GM12873 (cell line): Measurements from ENCODE around the gene NTF4.
"Not testable (repeated sequence)": the region's sequence is repeated elsewhere in the genome, so short reads cannot be mapped to it uniquely, and the experiment has no call there.

Source experiments
- TF ChIP-seq, protein P1 (sequence below): IDR thresholded peaks from 2 replicates; pipeline ENCODE4 v1.5.1; 2012; ENCODE audit warnings: low read depth, mild to moderate bottlenecking, moderate library complexity, low read length, control low read depth; ENCODE audit not compliant: insufficient read depth; ENCODE audit errors: missing control alignments

Gene NTF4

DNA sequence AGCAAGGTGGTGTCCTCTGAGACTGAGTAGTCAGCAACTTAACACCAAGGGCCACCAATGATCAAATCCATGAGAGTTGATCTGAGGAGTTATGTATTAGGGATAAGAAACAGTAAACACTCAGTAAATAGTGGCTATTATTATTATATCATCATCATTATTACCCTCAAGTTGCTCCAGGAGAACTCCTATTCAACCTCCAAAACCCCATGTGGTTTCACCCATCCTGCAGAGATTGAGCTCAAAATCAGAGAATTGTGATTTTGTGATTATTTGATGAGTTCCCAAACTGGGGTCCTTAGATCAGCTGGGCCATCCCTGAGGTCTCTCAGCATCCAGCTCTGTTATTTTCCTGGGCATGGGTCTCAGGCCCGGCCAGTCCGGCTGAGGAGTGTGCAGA is 3.6 kb downstream of the NTF4 start:
- TF ChIP-seq, protein P1, sequence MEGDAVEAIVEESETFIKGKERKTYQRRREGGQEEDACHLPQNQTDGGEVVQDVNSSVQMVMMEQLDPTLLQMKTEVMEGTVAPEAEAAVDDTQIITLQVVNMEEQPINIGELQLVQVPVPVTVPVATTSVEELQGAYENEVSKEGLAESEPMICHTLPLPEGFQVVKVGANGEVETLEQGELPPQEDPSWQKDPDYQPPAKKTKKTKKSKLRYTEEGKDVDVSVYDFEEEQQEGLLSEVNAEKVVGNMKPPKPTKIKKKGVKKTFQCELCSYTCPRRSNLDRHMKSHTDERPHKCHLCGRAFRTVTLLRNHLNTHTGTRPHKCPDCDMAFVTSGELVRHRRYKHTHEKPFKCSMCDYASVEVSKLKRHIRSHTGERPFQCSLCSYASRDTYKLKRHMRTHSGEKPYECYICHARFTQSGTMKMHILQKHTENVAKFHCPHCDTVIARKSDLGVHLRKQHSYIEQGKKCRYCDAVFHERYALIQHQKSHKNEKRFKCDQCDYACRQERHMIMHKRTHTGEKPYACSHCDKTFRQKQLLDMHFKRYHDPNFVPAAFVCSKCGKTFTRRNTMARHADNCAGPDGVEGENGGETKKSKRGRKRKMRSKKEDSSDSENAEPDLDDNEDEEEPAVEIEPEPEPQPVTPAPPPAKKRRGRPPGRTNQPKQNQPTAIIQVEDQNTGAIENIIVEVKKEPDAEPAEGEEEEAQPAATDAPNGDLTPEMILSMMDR = no peak

DNA sequence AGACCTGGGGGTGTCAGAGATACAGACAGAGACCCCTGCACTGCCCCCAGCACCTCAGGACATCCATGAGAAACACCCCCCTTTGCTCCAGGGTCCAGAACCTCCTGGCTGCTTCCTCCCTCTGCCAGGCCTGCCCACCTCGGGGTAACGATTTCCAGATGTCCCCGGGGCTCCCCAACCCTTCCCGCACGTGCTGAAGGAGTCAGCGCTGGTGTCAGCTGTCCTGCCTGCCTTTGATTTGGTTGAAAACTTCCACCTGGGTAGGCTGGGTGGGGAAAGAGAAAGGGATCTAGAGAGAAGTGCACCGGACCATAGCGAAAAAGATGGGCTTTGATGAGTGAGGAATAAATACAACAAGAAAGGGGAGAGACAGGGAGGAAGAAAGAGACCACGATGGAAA is 5.6 kb downstream of the NTF4 start:
- TF ChIP-seq, protein P1 = no peak

DNA sequence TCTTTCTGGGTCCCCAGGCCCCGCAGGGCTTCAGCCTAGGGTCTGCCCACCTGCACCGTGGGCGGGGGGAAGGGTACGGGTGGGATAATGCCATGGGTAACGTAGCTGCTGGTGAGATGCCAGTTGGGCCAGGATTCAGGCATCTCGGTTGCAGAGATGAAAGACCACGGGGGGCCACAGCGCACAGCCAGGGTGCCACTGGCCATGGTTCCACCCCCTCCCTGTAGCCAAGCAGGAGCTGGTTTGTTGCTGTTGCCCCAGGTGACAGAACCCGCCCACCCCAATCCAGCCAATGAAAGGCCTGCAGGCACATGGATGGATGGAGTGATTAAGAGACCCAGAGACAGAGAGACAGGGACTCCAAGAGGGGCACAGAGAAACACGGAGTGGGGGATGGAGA is 6.1 kb downstream of the NTF4 start:
- TF ChIP-seq, protein P1 = no peak

DNA sequence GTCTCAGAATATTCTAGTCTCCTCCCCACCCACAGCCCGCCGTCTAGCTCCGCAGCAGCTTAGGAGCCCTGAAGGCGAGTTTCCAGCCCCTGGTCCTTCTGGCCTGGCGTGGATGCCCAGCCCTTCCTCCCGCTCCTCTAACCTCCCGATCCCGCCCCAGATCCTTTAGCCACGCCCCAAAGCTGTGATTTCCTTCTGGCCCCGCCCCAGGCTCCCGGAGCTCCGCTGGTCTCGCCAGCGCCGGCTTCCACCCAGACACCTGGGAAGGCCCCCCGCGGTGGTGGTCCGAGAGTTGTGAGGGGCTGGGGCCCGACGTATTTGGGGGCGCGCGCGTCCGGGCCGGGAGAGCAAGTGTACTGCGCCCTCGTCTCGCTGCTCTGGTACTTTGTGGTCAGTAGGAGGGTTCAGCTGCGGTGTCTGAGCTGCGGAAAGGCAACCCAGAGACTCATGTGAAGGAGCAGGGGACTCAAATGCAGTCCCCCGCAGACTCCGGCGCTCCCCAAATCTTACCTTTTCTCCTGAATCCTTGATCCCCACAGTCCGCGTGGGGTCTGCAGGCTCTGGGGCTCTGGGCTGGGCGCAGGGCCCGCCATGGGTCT is 6.9 kb downstream of the NTF4 start, which contains the start of gene CGB7:
CGB7 (minus strand) TSS at position 114 of the 599 bp plus-strand sequence. CDS start 2,374 bp downstream, outside the sequence.
- TF ChIP-seq, protein P1 = no peak

DNA sequence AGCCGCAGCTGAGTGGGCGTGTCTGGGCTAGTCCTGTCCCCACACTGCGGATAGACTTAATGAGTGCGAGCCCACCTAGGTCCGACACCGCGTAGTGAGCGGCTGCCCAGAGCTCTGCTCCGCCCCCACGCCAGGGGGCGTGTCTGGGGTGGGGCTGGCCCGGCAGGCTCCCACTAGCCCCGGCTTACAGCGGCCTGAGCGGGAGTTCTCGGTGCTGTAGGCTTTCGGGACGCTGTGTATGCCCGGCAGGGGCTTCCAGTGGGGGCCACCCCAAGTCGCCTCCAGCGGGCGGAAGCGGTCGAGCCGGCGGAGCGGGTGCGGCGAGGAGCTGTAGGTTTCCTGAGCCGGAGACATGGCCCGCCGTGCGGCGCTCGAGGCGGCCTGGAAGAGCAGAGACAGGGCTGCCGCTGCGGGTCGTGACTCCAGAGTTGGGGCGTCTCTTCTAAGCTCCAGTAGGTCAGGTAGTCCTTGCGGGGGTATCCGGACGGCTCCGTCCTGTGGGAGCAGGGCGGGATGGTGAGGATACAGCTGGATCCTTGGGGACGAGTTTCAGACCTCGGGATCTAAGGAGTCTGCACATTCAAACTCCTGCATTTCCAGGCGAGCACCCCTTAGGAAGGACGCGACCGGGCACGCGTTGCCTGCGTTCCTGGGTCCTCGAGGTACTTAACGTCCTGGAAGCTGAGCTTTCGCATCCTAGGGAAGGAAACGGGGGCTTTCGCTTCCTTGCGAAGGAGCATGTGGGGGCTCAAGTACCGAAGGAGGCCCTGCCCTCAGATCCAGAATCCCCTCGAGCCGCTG is 8.3 kb downstream of the NTF4 start:
- TF ChIP-seq, protein P1 = peak; percentile 13

DNA sequence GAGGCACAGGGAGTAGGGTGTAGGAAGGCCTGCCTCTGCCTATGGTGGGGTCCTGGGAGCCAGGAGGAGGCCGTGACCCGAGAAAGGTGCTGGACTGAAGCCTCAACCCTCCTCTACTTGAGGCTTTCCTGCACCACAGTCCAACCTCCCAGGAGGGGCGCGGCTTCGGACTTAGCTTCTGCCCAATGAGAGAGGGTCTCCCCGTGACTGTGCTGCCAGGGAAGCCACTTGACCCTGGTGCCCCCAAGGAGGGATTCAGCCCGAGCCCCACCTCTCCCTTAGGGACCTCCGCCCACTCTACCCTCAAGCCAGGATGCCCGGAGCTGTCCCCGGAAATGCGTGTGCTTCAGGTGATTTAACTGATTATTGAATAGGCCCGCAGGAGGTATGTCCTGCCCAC is 15.6 kb downstream of the NTF4 start, which contains the start of gene CGB8:
CGB8 (minus strand) TSS at position 101 of the 400 bp plus-strand sequence. CDS start 372 bp downstream, outside the sequence.
- TF ChIP-seq, protein P1 = not testable (repeated sequence)

DNA sequence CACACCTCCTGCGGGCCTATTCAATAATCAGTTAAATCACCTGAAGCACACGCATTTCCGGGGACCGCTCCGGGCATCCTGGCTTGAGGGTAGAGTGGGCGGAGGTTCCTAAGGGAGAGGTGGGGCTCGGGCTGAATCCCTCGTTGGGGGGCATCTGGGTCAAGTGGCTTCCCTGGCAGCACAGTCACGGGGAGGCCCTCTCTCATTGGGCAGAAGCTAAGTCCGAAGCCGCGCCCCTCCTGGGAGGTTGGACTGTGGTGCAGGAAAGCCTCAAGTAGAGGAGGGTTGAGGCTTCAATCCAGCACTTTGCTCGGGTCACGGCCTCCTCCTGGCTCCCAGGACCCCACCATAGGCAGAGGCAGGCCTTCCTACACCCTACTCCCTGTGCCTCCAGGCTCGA is 21.1 kb downstream of the NTF4 start, which contains the start of gene CGB5:
CGB5 (plus strand) TSS at position 301 of the 400 bp plus-strand sequence. CDS start 362 bp downstream, outside the sequence.
- TF ChIP-seq, protein P1 = not testable (repeated sequence)
